Prostate gland (tissue), 2 donors: ENCODE results near the gene IGF2BP2.

Experiments used
- POLR2A ChIP-seq: fragments of 450-650 bp; IDR thresholded peaks from one replicate; pipeline ENCODE4 v1.6.1; 2016; ENCODE audit warnings: antibody characterized with exemption, mild to moderate bottlenecking
- POLR2AphosphoS5 ChIP-seq: sonication (generic); formaldehyde crosslinking; IDR thresholded peaks from one replicate; pipeline ENCODE4 v1.6.1; 2017; ENCODE audit warnings: antibody characterized with exemption
- TF ChIP-seq, protein P1 (sequence below), 4 experiments: fragments of 200-600 bp in 2 of 4; fragments of 450-650 bp in 2 of 4; sonication (generic) in 2 of 4; IDR thresholded peaks; 1 replicate in 3 of 4; 2 replicates in 1 of 4; pipeline ENCODE4 v1.5.1; 2016 to 2019; ENCODE audit warnings: antibody characterized with exemption in 4 of 4, mild to moderate bottlenecking in 2 of 4, moderate library complexity in 2 of 4

- TF ChIP-seq, protein P1, sequence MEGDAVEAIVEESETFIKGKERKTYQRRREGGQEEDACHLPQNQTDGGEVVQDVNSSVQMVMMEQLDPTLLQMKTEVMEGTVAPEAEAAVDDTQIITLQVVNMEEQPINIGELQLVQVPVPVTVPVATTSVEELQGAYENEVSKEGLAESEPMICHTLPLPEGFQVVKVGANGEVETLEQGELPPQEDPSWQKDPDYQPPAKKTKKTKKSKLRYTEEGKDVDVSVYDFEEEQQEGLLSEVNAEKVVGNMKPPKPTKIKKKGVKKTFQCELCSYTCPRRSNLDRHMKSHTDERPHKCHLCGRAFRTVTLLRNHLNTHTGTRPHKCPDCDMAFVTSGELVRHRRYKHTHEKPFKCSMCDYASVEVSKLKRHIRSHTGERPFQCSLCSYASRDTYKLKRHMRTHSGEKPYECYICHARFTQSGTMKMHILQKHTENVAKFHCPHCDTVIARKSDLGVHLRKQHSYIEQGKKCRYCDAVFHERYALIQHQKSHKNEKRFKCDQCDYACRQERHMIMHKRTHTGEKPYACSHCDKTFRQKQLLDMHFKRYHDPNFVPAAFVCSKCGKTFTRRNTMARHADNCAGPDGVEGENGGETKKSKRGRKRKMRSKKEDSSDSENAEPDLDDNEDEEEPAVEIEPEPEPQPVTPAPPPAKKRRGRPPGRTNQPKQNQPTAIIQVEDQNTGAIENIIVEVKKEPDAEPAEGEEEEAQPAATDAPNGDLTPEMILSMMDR (IDR thresholded peaks at IDR 0.05): no peak
- TF ChIP-seq POLR2A: no peak
- TF ChIP-seq POLR2AphosphoS5: no peak
These were observed 124.9 kb downstream of the IGF2BP2 start for GRCh38 chr3:185699927-185700326.
